DOHH2 (cell line): Measurements from ENCODE around the gene MCF2L2.

Source experiments
- H3F3A ChIP-seq: fragments of 200-600 bp; sonication (generic), shearing (Covaris generic); 2 replicates; pipeline ENCODE4 v1.6.0; 2016; ENCODE audit warnings: antibody characterized with exemption, mild to moderate bottlenecking; ENCODE audit not compliant: control insufficient read depth, insufficient read depth
- H3K27ac ChIP-seq: fragments of 200-600 bp; sonication (generic); 2 replicates; pipeline ENCODE4 v1.5.1; 2014; ENCODE audit warnings: low read depth, mild to moderate bottlenecking, low read length, moderate library complexity
- H3K27me3 ChIP-seq: fragments of 200-600 bp; sonication (generic); 2 replicates; pipeline ENCODE4 v1.6.1; 2014; ENCODE audit warnings: mild to moderate bottlenecking, low read length, mixed read lengths; ENCODE audit not compliant: control insufficient read depth
- H3K36me3 ChIP-seq: fragments of 200-600 bp; sonication (generic); 2 replicates; pipeline ENCODE4 v1.6.1; 2014; ENCODE audit warnings: mild to moderate bottlenecking, low read length, moderate library complexity, mixed read lengths; ENCODE audit not compliant: control insufficient read depth
- H3K4me1 ChIP-seq: fragments of 200-600 bp; sonication (generic); 2 replicates; pipeline ENCODE4 v1.6.1; 2014; ENCODE audit warnings: mild to moderate bottlenecking, low read length, mixed read lengths; ENCODE audit not compliant: control insufficient read depth
- H3K4me2 ChIP-seq: fragments of 200-600 bp; sonication (generic); 2 replicates; pipeline ENCODE4 v1.6.0; 2014; ENCODE audit warnings: mild to moderate bottlenecking, low read length, moderate library complexity
- H3K4me3 ChIP-seq: fragments of 200-600 bp; sonication (generic); 2 replicates; pipeline ENCODE4 v1.5.1; 2014; ENCODE audit warnings: mild to moderate bottlenecking, low read length, mixed read lengths
- H3K79me2 ChIP-seq: fragments of 200-600 bp; sonication (generic); 2 replicates; pipeline ENCODE4 v1.6.1; 2014; ENCODE audit warnings: mild to moderate bottlenecking, low read length, mixed read lengths; ENCODE audit not compliant: control insufficient read depth
- H3K9me2 ChIP-seq: fragments of 200-600 bp; sonication (generic); replicated peaks from 2 replicates; pipeline ENCODE4 v1.6.1; 2014; ENCODE audit warnings: mild to moderate bottlenecking, low read length, mixed read lengths; ENCODE audit not compliant: control insufficient read depth
- H3K9me3 ChIP-seq: fragments of 200-600 bp; sonication (generic); 2 replicates; pipeline ENCODE4 v1.6.1; 2014; ENCODE audit warnings: antibody characterized with exemption, low read length, mixed read lengths; ENCODE audit not compliant: control insufficient read depth, insufficient read depth
- H4K20me1 ChIP-seq: fragments of 200-600 bp; sonication (generic); 2 replicates; pipeline ENCODE4 v1.6.0; 2014; ENCODE audit warnings: low read depth, mild to moderate bottlenecking, antibody characterized with exemption, low read length, moderate library complexity; ENCODE audit not compliant: control insufficient read depth, insufficient read depth
- CTCF ChIP-seq: fragments of 200-600 bp; sonication (generic); IDR thresholded peaks from one replicate; pipeline ENCODE4 v1.5.1; 2014; ENCODE audit warnings: antibody characterized with exemption, mild to moderate bottlenecking, low read depth, low read length; ENCODE audit not compliant: poor library complexity, severe bottlenecking
- EZH2phosphoT487 ChIP-seq: fragments of 200-600 bp; sonication (generic); IDR thresholded peaks from 2 replicates; pipeline ENCODE4 v1.6.1; 2017; ENCODE audit warnings: borderline replicate concordance, mild to moderate bottlenecking, antibody characterized with exemption, low read length, moderate library complexity, mixed read lengths

The MCF2L2 gene

DNA sequence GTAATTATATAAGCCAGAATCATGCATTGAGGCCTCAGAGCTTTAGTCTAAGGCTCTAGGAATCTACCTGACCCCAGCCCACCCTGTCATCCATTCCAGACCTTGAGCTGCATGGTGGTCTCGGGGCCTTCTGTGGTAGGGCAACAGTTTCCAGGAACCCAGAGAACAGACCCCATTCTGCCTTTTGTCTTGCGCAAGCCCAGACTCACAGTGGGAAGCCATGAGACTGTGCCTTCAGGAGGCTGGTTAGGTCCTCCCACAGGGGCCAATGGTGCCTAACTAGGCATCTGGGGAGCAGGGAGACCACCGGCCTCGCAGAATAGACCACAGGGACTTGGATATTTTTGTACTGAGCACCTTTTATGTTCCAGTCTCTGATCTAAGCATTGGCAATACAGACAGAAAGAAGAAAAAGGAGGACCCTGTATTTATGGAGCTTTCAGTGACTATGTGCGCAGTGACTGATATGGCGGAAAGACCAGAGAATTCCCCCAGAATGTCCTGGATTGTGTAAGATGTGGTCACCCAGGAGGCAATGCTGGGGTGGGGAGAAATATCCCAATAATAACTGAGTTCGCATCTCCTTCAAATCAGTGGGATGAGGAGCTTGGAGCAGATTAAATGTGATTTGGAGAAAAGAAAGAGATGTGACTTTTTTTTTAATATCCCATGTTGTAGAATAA lies 40.1 kb downstream of the MCF2L2 start:
- Histone ChIP-seq H3K9me3 (no peaks in the 10 kb centered on the region), H3K27me3 (peaks cover 22% of the 10 kb centered on the region), H3K9me2 (no peaks in the 10 kb centered on the region), H4K20me1 (no peaks in the 10 kb centered on the region), H3K4me2 (no peak overlapping the region), H3K79me2 (no peaks in the 10 kb centered on the region), H3K4me1 (no peaks in the 10 kb centered on the region), H3K4me3 (no peak overlapping the region), H3K36me3 (no peaks in the 10 kb centered on the region), H3K27ac (no peak overlapping the region), H3F3A (no peaks in the 10 kb centered on the region)
- no peak for TF ChIP-seq CTCF
- no peak for TF ChIP-seq EZH2phosphoT487

DNA sequence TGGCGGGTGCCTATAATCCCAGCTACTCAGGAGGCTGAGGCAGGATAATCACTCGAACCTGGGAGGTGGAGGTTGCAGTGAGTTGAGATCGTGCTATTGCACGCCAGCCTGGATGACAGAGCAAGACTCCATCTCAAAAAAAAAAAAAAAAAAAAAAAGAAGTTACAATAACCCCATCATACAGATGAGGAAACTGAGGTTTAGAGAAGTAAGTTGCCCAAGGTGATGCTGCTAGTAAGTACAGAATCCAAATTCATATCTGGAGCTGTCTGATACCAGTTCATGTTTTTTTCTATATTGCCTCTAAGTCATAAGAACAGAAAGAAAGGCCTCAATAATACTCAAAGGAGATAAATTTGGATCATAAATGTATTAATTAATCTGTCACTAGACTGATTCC lies 40.6 kb downstream of the MCF2L2 start:
- H3K79me2 ChIP-seq, result no peaks in the 10 kb centered on the region
- no peak overlapping the region for H3K27ac ChIP-seq
- no peaks in the 10 kb centered on the region for H3K36me3 ChIP-seq
- no peak overlapping the region for H3K4me3 ChIP-seq
- H3K27me3 ChIP-seq, result peaks cover 22% of the 10 kb centered on the region
- no peak for TF ChIP-seq EZH2phosphoT487
- no peak for TF ChIP-seq CTCF
- no peaks in the 10 kb centered on the region for H3K4me1 ChIP-seq
- no peaks in the 10 kb centered on the region for H3K9me3 ChIP-seq
- no peak overlapping the region for H3K4me2 ChIP-seq
- H3F3A ChIP-seq, result no peaks in the 10 kb centered on the region
- no peaks in the 10 kb centered on the region for H3K9me2 ChIP-seq
- H4K20me1 ChIP-seq, result no peaks in the 10 kb centered on the region

- peaks cover 22% of the 10 kb centered on the region for H3K27me3 ChIP-seq
- no peak overlapping the region for H3K27ac ChIP-seq
- H3K4me3 ChIP-seq, result no peak overlapping the region
- no peaks in the 10 kb centered on the region for H3K79me2 ChIP-seq
- H3K9me2 ChIP-seq, result no peaks in the 10 kb centered on the region
- H3K36me3 ChIP-seq, result no peaks in the 10 kb centered on the region
- H3F3A ChIP-seq, result no peaks in the 10 kb centered on the region
- H3K9me3 ChIP-seq, result no peaks in the 10 kb centered on the region
- H3K4me1 ChIP-seq, result peaks cover 8% of the 10 kb centered on the region
- H4K20me1 ChIP-seq, result no peaks in the 10 kb centered on the region
- H3K4me2 ChIP-seq, result no peak overlapping the region
- no peak for TF ChIP-seq CTCF
- no peak for TF ChIP-seq EZH2phosphoT487
Observed at GRCh38 chr3:183386651-183387050, 41.8 kb downstream of the MCF2L2 start.
